Fibroblast of upper back skin (primary cell): Measurements from ENCODE around the gene GAB3.

ENCODE experiments used
- DNase-seq: peaks from one replicate; pipeline ENCODE4 v3.0.0-alpha.2; 2013

GAB3 gene, protein sequence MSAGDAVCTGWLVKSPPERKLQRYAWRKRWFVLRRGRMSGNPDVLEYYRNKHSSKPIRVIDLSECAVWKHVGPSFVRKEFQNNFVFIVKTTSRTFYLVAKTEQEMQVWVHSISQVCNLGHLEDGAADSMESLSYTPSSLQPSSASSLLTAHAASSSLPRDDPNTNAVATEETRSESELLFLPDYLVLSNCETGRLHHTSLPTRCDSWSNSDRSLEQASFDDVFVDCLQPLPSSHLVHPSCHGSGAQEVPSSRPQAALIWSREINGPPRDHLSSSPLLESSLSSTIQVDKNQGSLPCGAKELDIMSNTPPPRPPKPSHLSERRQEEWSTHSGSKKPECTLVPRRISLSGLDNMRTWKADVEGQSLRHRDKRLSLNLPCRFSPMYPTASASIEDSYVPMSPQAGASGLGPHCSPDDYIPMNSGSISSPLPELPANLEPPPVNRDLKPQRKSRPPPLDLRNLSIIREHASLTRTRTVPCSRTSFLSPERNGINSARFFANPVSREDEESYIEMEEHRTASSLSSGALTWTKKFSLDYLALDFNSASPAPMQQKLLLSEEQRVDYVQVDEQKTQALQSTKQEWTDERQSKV

DNA sequence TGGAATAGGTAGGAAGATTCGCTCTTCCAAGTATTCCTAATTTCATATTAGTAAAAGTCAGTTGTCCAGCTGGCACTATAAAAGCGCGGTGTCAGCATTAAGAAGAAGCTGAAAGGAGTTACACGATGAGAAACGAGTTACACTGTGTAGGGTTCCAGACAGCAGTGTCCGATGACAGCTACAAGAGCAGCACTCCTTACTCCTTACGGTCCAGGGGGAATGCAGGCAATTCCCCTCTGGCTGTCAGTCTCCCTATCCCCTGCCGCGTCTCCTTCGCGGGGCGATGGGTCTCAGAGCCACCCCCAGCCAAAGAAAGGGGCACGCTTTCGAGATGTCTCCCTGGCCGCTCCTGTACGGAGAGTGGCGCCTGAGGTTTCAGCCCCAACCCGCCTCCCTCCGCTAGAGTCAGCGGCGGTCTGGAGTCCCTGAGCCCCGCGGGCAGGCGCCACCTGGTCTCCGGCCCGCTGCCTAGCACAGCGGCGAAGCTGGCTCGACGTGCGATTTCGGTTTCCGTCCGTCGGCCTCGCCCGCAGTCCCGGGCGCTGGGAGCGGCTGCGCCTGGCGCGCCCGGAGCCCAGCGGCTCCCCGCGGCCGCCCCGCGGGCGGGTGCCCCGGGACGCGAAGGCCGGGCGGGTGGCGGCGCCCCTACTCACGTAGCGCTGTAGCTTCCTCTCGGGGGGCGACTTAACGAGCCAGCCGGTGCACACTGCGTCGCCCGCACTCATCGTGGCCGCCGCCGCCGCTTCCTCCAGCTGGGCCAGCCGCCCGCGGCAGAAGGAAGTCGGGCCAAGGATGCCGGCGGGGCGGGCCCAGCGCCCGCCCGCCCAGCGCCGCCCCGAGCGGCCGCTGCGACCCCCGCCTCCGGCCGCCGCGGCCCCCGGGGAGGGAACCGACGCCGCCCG lies at the start of gene GAB3:
GAB3 (minus strand) TSS at position 777 of the 902 bp plus-strand sequence; CDS start at position 725, 52 bp downstream.
- DNase-seq, result no peak

DNA sequence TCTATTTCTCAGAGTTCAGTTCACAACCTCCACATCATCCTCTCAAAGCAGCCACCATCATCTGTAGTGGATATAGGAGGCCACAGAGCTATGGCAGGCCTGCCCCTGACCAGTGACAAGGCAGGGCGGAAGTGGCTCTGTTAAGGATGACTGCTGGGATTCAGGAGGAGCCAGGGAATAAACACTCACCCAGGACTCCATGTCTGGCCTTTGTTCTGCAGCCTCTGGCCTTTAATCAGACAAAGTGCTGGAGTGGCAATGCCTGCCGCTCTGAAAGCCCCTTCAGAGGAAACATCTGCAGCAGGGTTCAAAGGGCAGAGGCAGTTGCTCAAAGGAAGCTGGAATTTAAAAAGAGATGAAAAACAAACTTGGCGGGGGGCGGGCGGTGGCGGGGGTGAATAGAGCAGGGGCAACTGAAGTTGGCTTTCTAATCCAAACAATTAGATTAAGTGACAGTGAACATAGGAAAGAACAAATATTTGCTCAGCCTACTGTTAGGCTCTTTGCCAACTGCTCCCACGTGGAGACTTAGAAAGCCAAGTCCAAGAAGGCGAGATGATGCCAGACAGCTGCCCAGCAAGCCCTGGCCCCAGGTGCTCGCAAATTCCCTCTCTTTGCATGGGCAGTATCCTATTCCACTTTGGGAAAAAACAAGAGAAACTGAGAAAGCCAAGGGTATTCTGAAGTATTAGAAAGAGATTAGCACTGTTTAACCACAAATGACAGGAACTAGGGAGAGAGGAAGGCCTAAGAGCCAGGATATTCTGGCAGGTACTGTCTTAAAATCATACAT lies 48.9 kb upstream of the GAB3 start:
- no peak for DNase-seq

DNA sequence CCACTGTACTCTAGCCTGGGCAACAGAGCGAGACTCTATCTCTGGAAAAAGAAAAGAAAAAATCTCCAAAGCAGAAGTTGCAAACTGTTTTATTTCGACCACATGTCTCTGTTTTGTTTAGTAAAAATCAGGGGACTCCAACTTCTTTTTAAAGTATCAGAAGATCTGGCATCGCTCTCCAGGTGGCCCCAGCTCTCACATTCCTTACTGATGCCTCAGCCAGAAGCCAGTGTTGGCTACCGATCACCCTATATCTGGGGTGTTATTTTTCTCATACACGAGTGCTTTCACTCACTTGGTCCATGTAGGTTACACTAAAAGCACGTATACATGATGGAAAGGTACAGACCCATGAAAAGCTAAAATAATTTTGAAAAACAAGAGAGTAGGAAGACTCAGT lies 46.1 kb upstream of the GAB3 start:
- DNase-seq, result no peak

DNA sequence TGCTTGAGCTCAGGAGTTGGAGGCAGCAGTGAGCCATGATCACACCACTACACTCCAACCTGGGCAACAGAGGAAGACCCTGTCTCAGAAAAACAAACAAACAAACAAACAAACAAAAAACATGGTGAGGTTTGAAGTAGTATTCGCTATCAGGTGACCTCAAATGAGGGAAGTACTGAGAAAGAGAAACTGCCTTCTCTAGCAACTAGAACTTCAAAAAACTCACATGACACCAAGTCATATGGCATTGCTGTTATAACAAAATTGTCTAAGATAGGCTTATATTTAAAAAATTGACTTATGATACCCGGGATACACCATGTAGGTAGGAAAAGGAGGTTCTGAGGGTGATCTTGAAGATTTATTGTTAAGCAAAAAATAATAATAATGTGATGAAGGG lies 44.1 kb upstream of the GAB3 start:
- no peak for DNase-seq

- no peak for DNase-seq
Measured at GRCh38 chrX:154793084-154793795, 42.4 kb upstream of the GAB3 start.

- DNase-seq, result no peak
Measured at GRCh38 chrX:154791939-154792338, 41.1 kb upstream of the GAB3 start.

GRCh38 chrX:154791467-154791866 lies 40.6 kb upstream of the GAB3 start:
- DNase-seq, result no peak

DNA sequence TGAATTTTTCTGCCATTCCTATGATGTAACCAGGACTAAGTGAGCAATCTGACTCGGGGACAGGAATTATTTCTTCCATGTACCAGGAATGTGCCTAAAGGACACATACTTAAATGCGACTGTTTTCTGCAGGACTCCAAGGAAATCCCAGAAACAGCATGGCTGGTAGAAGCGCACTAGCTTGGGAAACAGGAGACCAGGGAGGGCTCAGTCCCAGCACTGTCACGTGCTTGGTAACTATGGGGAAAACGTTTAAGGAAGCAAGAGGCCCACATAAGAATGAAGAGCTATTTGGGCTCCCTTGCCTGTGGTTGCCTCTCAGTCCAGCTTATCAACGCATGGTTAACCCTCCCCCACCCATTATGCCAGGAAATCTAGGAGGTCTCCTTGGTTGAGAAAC lies 34.8 kb upstream of the GAB3 start:
- DNase-seq, result no peak

DNA sequence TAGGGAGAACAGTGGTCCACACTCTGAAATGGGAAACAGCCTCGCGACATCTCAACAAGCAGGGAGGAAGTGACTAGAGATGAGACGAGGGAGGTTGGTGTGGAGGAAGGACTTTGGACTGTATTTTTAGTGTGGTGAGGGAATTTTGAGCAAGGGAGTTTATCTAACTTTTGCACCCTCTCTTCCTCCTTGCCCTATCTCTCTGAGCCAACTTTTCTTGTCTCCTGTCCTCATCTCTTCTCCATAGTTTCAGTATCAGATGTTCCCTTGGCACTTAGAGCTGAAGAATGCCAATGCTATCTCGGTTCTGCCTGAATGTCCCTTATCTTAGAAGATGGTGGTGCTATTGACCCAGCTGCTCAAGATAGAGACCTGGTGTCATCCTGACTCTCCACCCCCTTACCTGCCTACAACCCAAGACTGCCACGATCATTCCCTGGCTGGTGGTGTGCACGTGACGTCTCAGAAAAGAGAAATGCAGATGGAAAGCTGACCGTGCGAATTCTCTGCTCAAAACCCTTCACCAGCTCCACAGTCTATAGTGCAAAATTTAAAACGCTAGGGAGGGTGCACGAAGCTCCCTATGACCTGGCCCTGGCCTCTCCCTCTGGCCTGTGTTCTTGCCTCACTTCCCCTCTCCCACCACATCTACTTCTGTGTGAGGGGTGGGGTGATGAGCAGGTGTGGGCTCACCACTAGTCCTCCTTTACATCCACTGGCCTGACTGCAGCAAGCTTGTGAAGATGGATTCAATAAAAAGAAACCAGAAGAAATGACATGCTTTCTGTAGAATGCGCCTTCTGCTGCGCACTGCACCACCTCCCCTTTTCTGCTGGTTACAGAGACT lies 33.5 kb upstream of the GAB3 start:
- DNase-seq, result no peak

GRCh38 chrX:154780968-154781367 lies 30.1 kb upstream of the GAB3 start:
- no peak for DNase-seq

DNA sequence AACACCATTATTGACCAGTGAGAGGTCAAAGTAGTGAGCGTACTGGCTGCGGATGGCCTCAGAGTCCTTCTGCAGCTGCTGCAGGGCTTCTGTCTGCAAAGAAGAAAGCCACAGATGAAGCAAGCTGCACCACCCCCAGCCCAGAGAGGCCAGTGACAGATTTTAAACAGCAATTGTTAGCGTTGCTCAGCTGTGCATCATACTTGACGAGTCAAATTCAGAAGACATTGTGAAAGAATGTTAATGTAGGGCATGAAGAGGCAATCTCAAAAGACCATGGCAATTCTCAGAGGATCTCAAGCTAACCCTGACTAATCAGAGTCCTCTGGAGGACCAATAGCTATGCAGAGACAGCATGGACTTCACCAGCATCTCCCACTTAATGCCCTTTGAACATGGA lies 28.4 kb upstream of the GAB3 start:
- peak; percentile 62 for DNase-seq

DNA sequence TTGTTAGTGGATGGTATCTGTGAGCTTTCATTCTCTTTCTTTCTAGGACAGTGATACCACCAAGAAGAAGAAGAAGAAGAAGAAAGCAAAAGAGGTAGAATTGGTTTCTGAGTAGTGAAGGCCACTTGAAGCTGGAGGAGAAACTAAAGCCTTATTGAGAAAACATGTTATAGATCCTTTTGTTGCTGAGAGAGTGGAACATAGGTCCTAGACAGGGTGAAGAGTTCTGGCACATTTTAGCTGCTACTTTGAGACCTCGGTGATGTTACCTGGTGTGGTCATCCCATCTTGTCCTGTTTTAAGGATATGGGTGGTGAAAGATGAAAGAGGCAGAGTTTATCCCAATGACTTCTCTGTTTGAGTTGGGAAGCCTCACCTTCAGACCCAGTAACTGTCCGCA lies 25.9 kb upstream of the GAB3 start:
- no peak for DNase-seq

- DNase-seq, result no peak
Measured at GRCh38 chrX:154775419-154776349, 24.8 kb upstream of the GAB3 start.

- no peak for DNase-seq
Measured at GRCh38 chrX:154774622-154775021, 23.7 kb upstream of the GAB3 start.

DNA sequence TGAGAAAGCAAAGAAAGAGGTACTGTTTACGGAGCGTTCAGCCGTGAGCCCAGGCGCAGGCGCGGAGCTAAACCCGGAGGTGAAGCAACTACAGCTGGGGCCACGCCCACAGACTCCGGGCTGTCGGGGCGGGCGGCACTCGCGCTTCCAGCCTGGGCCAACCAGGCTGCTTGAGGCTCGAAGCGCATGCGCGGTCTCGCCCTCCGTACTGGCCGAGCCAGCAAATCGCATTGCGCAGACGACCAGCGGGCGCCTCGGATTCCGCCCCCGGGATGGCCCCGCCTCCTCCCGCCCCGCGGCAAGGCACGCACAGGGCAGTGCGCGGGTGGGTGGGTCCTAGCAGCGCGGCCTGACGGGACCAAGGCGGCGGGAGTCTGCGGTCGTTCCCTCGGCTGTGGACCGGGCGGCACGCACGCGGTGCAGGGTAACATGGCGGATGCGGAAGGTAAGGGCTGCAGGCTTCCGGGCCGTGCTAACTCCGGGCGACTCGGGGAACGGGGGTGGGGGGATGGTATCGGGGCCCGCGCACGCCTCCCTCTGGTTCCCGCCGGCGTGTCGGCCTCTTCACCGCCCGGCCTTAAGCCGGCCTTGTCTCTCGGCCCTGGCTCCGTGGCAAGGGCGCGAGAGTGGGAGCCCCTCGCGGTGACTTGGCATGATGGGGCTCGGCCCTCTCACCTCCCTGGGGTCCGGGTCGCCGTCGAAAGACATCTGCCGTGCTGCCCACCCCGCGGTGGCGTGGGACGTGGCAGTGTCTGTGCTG lies 11.8 kb upstream of the GAB3 start, which contains the start of gene DKC1:
DKC1 (plus strand) TSS at position 328 of the 760 bp plus-strand sequence; CDS start at position 430, 102 bp downstream.
- peak; percentile 94 for DNase-seq

DNA sequence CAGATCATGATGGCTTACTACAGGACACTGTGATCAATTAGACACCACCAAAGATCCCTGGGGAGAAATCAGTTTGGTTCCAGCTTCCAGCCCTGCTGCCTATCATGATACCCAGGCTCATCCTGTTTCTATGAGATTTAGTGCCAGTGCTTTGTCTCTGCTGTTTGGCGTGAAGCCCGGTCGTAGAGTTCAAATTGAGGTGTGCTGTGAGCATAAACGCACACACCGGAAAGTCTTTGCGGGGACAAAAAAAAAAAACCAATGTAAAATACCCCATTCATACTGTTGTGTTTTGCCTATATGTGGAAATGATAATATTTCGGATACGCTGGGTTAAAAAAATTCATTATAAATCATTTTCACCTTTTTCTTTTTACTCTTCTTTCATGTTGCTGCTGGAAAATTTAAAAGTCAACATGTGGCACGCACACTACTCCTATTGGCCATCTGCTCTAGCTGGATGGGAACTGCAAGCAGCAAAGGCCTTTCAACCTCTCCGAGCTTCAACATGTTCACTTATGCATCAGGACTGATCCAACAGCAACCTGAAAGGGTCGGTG lies 11.2 kb upstream of the GAB3 start:
- DNase-seq, result no peak

DNA sequence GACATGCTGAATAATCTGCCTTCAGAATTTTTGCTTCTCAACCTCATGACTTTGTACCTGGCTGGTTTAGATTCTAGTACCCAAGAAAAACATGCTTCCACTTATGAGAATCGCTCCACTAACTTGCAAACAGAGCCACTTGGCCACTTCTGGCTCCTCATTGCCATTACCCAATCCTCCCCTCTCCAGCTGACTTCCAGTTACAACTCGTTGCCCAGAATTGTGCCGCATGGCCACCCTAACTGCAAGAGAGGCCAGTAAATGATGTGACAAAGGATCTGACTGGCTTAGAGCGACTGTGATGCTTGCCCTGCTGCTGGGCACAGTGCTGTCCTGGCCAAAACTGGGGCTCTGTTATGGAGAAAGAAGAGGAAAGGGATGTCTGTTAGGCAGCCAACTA lies 7.8 kb upstream of the GAB3 start:
- no peak for DNase-seq

- DNase-seq, result no peak
Measured at GRCh38 chrX:154751669-154752271, 893 bp upstream of the GAB3 start.
